ENCODE data around the gene ARMC7. TPM values are rescaled to one million over a fixed set of nuclear protein-coding genes. Genes with fewer than 3 reads are reported as not detected.

The ARMC7 gene
- total RNA-seq, 1 donor from 2014 or later: 2.4 TPM

Small RNAs within 50 kb of the gene (small RNA-seq; reads per million reads assigned to genes)
- gene AC111186.1: not detected
- gene RF00019: not detected

Other genes starting within 250 kb of the ARMC7 start
- 2.4 TPM for gene FDXR, start 237.0 kb upstream of the ARMC7 start, total RNA-seq
- gene FADS6, start 216.3 kb upstream of the ARMC7 start, total RNA-seq: 0.82 TPM
- 0.41 TPM for gene USH1G, start 186.7 kb upstream of the ARMC7 start, total RNA-seq
- not detected for gene OTOP2, start 185.7 kb upstream of the ARMC7 start, total RNA-seq
- not detected for gene OTOP3, start 174.1 kb upstream of the ARMC7 start, total RNA-seq
- 17.1 TPM for gene HID1, start 137.2 kb upstream of the ARMC7 start, total RNA-seq
- 3.3 TPM for gene CDR2L, start 122.3 kb upstream of the ARMC7 start, total RNA-seq
- 12.6 TPM for gene MRPL58, start 97.3 kb upstream of the ARMC7 start, total RNA-seq
- 106 TPM for gene ATP5PD, start 63.0 kb upstream of the ARMC7 start, total RNA-seq
- gene KCTD2, start 62.7 kb upstream of the ARMC7 start, total RNA-seq: 28.9 TPM
- gene SLC16A5, start 22.0 kb upstream of the ARMC7 start, total RNA-seq: 1.2 TPM
- gene NT5C, start 21.8 kb downstream of the ARMC7 start, total RNA-seq: 20.8 TPM
- 538 TPM for gene JPT1, start 44.5 kb downstream of the ARMC7 start, total RNA-seq
- 181 TPM for gene SUMO2, start 73.0 kb downstream of the ARMC7 start, total RNA-seq
- gene NUP85, start 95.7 kb downstream of the ARMC7 start, total RNA-seq: 28.1 TPM
- gene GGA3, start 151.6 kb downstream of the ARMC7 start, total RNA-seq: 15.1 TPM
- 37.1 TPM for gene MRPS7, start 151.9 kb downstream of the ARMC7 start, total RNA-seq
- gene MIF4GD, start 161.3 kb downstream of the ARMC7 start, total RNA-seq: 8.2 TPM
- gene SLC25A19, start 179.5 kb downstream of the ARMC7 start, total RNA-seq: 6.9 TPM

Measured in frontal cortex (tissue), 1 donor.